HepG2 (cell line): ENCODE measurements around the gene TRIM25. TPM values are rescaled to one million over a fixed set of nuclear protein-coding genes. Genes with fewer than 3 reads are reported as not detected.

Experiments
- BRCA1 ChIP-seq: sonication (generic); formaldehyde crosslinking; IDR thresholded peaks from 2 replicates; pipeline ENCODE4 v1.4.0; 2020; ENCODE audit warnings: missing genetic modification reagents
- GTF2F1 ChIP-seq: fragments of 150-350 bp; IDR thresholded peaks from 2 replicates; pipeline ENCODE4 v1.6.1; 2014; ENCODE audit warnings: low read length
- HDAC2 ChIP-seq: sonication (generic); formaldehyde crosslinking; IDR thresholded peaks from 2 replicates; pipeline ENCODE4 v1.4.0; 2020; ENCODE audit warnings: missing genetic modification reagents
- HINFP ChIP-seq: sonication (generic); formaldehyde crosslinking; IDR thresholded peaks from 2 replicates; pipeline ENCODE4 v1.4.0; 2020; ENCODE audit warnings: low read depth, mild to moderate bottlenecking, missing genetic modification reagents
- KDM1A ChIP-seq: IDR thresholded peaks from 2 replicates; pipeline ENCODE4 v1.6.1; 2016; ENCODE audit warnings: missing compliant biosample characterization
- MXI1 ChIP-seq: IDR thresholded peaks from 3 replicates; pipeline ENCODE4 v1.6.1; 2012; ENCODE audit warnings: low read depth, low read length, inconsistent platforms, borderline replicate concordance
- POLR2AphosphoS2 ChIP-seq: IDR thresholded peaks from 2 replicates; pipeline ENCODE4 v1.6.1; 2011; ENCODE audit warnings: low read depth, low read length, improper control_type of control experiment
- PPARG ChIP-seq: conservative IDR thresholded peaks from 2 replicates; pipeline ENCODE4 v1.6.1; 2016; ENCODE audit warnings: missing biosample characterization, missing genetic modification reagents
- RAD51 ChIP-seq: fragments of 450-650 bp; IDR thresholded peaks from 2 replicates; pipeline ENCODE4 v1.6.1; 2016; ENCODE audit warnings: borderline replicate concordance
- RBAK ChIP-seq: sonication (generic); formaldehyde crosslinking; IDR thresholded peaks from 2 replicates; pipeline ENCODE4 v1.5.1; 2020; ENCODE audit warnings: mild to moderate bottlenecking, missing genetic modification reagents
- REPIN1 ChIP-seq: sonication (generic); formaldehyde crosslinking; IDR thresholded peaks from 2 replicates; pipeline ENCODE4 v1.8.0; 2022; ENCODE audit warnings: missing genetic modification reagents, low read depth, mild to moderate bottlenecking, borderline replicate concordance
- SMARCC2 ChIP-seq: fragments of 450-650 bp; IDR thresholded peaks from 2 replicates; pipeline ENCODE4 v1.6.1; 2017; ENCODE audit warnings: antibody characterized with exemption, mild to moderate bottlenecking
- SNAPC5 ChIP-seq: sonication (generic); formaldehyde crosslinking; IDR thresholded peaks from 2 replicates; pipeline ENCODE4 v1.8.1; 2023; ENCODE audit warnings: mild to moderate bottlenecking, missing genetic modification reagents, borderline replicate concordance
- TBP ChIP-seq: sonication (generic); formaldehyde crosslinking; IDR thresholded peaks from 2 replicates; pipeline ENCODE4 v1.5.0; 2020; ENCODE audit warnings: missing genetic modification reagents
- ZFP36L2 ChIP-seq: sonication (generic); formaldehyde crosslinking; IDR thresholded peaks from 2 replicates; pipeline ENCODE4 v1.4.0; 2020; ENCODE audit warnings: missing genetic modification reagents
- ZKSCAN8 ChIP-seq: IDR thresholded peaks from 2 replicates; pipeline ENCODE4 v1.6.1; 2016; ENCODE audit warnings: borderline replicate concordance, missing genetic modification reagents, missing compliant biosample characterization
- ZNF180 ChIP-seq: sonication (generic); formaldehyde crosslinking; IDR thresholded peaks from 2 replicates; pipeline ENCODE4 v1.4.0; 2020; ENCODE audit warnings: low read depth, missing genetic modification reagents, borderline replicate concordance
- ZNF292 ChIP-seq: sonication (generic); formaldehyde crosslinking; IDR thresholded peaks from 2 replicates; pipeline ENCODE4 v1.8.1; 2022; ENCODE audit warnings: mild to moderate bottlenecking, low read depth, missing genetic modification reagents, borderline replicate concordance
- ZNF331 ChIP-seq: sonication (generic); formaldehyde crosslinking; IDR thresholded peaks from 2 replicates; pipeline ENCODE4 v1.4.0; 2020; ENCODE audit warnings: missing genetic modification reagents
- ZNF687 ChIP-seq: sonication (generic); formaldehyde crosslinking; IDR thresholded peaks from 2 replicates; pipeline ENCODE4 v1.5.1; 2020; ENCODE audit warnings: mild to moderate bottlenecking, missing genetic modification reagents, moderate library complexity
- ZNF704 ChIP-seq: sonication (generic); formaldehyde crosslinking; IDR thresholded peaks from 2 replicates; pipeline ENCODE4 v1.8.1; 2023; ENCODE audit warnings: mild to moderate bottlenecking, inconsistent platforms, moderate library complexity, missing genetic modification reagents, borderline replicate concordance
- ZNF709 ChIP-seq: sonication (generic); formaldehyde crosslinking; IDR thresholded peaks from 2 replicates; pipeline ENCODE4 v1.5.0; 2020; ENCODE audit warnings: mild to moderate bottlenecking, missing genetic modification reagents
- ZSCAN29 ChIP-seq: sonication (generic); formaldehyde crosslinking; conservative IDR thresholded peaks from 2 replicates; pipeline ENCODE4 v1.4.0; 2020; ENCODE audit warnings: mild to moderate bottlenecking, missing genetic modification reagents
- polyA plus RNA-seq, 8 experiments: library from polyadenylated mRNA; depleted of rRNA in 3 of 8; stranded (reverse) in 7 of 8; unstranded in 1 of 8; fragments of >200 nt; fragmentation: Illumina TruSeq in 4 of 8; extraction: Trizol in 4 of 8; gene quantifications; 2 replicates each; pipeline versions ENCODE4 v1.2.1 to v1.2.3, GENCODE V29; 2011 to 2016; ENCODE audit warnings: low read depth in 4 of 8, missing spikeins in 1 of 8, mixed read lengths in 1 of 8; ENCODE audit not compliant: insufficient read depth in 1 of 8
- total RNA-seq, 5 experiments: library from RNA; depleted of rRNA; stranded (reverse); fragments of >200 nt; fragmentation: Illumina TruSeq; extraction: Trizol; gene quantifications; 2 replicates each; pipeline ENCODE4 v1.2.3, GENCODE V29; 2016; ENCODE audit warnings: low read depth in 1 of 5
- TF ChIP-seq, protein P1 (sequence below): sonication (generic); formaldehyde crosslinking; IDR thresholded peaks from 2 replicates; pipeline ENCODE4 v1.8.0; 2022; ENCODE audit warnings: missing genetic modification reagents, mild to moderate bottlenecking, borderline replicate concordance

Gene TRIM25
- total and polyA plus RNA-seq, 2 of the 13 experiments (the other 11 are each of a cell fraction or from before 2014, with no cell fraction given): 30.8 to 42.2 TPM

DNA sequence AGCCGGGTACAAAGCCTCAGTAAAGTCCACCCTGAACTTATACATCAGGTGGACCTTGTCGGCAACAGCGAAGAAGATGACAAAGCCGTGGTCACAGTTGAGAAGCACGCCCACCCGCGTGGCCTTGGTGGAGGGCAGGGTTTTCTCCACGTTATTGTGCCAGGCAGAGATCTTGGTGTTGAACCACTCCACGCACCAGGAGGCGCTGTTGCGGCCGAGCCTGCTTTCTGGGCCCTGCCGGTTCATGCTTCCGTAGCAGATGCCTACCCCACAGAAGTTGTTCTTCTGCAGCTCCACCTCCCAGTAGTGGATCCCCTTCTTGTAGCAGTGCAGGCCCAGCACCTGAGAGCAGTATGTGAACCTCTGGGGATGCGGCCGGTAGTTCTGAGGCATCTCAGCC, 22.1 kb downstream of the TRIM25 start (continued):
- TF ChIP-seq ZNF687 (CRISPR knock-in tag) (peak; percentile 22; the same call in 1 of the 2 replicates), ZKSCAN8 (CRISPR knock-in tag) (no peak), ZNF704 (CRISPR knock-in tag) (no peak), KDM1A (CRISPR knock-in tag) (no peak), TBP (CRISPR knock-in tag) (no peak), ZFP36L2 (no peak), PPARG (CRISPR knock-in tag) (no peak), RBAK (no peak), BRCA1 (CRISPR knock-in tag) (no peak), ZNF180 (CRISPR knock-in tag) (no peak), HINFP (CRISPR knock-in tag) (no peak), ZNF709 (CRISPR knock-in tag) (no peak), SNAPC5 (no peak), ZSCAN29 (CRISPR knock-in tag) (no peak), GTF2F1 (no peak), MXI1 (no peak), RAD51 (no peak), REPIN1 (CRISPR knock-in tag) (no peak), POLR2AphosphoS2 (no peak), HDAC2 (CRISPR knock-in tag) (no peak), ZNF292 (CRISPR knock-in tag) (no peak), ZNF331 (no peak), SMARCC2 (no peak)
- TF ChIP-seq, protein P1, sequence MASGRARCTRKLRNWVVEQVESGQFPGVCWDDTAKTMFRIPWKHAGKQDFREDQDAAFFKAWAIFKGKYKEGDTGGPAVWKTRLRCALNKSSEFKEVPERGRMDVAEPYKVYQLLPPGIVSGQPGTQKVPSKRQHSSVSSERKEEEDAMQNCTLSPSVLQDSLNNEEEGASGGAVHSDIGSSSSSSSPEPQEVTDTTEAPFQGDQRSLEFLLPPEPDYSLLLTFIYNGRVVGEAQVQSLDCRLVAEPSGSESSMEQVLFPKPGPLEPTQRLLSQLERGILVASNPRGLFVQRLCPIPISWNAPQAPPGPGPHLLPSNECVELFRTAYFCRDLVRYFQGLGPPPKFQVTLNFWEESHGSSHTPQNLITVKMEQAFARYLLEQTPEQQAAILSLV (CRISPR knock-in tag): no peak
